ENCODE results near the gene PIEZO1. TPM values are rescaled to one million over a fixed set of nuclear protein-coding genes. Genes with fewer than 3 reads are reported as not detected.

The PIEZO1 gene
- polyA plus RNA-seq, 1 experiment = 139 TPM

DNA sequence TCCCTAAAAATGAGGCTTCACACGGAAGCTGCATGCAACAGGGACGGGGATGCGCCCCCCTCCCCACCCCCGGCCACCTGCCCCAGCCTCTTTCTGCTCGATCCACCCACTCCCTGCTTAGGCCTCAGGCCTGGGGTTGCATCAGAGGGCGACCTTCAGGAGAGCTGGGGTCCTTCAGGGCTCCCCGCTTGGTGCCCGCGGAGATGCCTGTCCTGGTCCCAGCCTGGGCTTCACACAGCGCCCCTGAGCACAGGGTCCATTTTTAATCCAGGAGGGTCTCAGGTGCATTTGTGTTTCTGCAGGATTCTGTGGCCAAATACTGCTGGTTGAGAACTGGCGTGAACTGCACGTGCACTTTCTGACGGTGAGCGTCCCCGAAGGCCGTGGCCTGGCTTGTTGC lies 34.1 kb upstream of the PIEZO1 start:
- no peak for DNase-seq (ENCODE audit: low read depth)
- ChIA-PET POLR2A (no interaction called here), CTCF (interaction anchor here (1.3 to 1.5 kb wide), 2 partner anchors 8 to 348 kb away, joined by 3 read pairs; no protein-coding TSS in a partner anchor)
- TF ChIP-seq CTCF (IDR thresholded peaks at IDR 0.05; ENCODE audit: insufficient read depth, low read depth, low read length) = no peak
- Histone ChIP-seq H3K4me3 (ENCODE audit: low read depth, low read length) (no peak overlapping the region), H3K27me3 (ENCODE audit: control insufficient read depth, insufficient read depth, low read length) (no peaks in the 10 kb centered on the region), H3K36me3 (ENCODE audit: control insufficient read depth, insufficient read depth, low read length) (peaks cover 5% of the 10 kb centered on the region)

DNA sequence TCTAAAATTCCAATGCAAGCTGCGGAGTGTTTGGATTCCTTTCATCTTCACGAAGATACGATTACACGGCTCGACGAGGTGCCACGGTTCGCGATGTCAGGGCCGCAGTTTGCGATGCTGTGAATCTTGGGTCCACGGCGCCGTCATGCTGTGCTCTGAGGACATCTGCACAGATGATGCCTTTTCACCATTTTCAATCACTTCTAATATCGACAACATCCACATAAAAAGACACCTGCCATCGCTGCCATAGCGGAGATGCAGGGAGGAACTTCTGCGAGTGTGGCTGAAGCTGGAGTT lies 33.5 kb upstream of the PIEZO1 start:
- CTCF ChIA-PET = interaction anchor here (1.3 to 1.9 kb wide), 3 partner anchors 9 to 349 kb away, joined by 3 to 9 read pairs (median 3); no protein-coding TSS in a partner anchor

GRCh38 chr16:88817785-88818574 lies 33.0 kb upstream of the PIEZO1 start:
- POLR2A ChIA-PET = no interaction called here
- no peak for DNase-seq (ENCODE audit: low read depth)
- Histone ChIP-seq H3K27me3 (ENCODE audit: control insufficient read depth, insufficient read depth, low read length) (no peaks in the 10 kb centered on the region), H3K4me3 (ENCODE audit: low read depth, low read length) (no peak overlapping the region), H3K36me3 (ENCODE audit: control insufficient read depth, insufficient read depth, low read length) (peaks cover 5% of the 10 kb centered on the region)
- CTCF ChIA-PET = interaction anchor here (1.3 to 1.9 kb wide), 3 partner anchors 9 to 349 kb away, joined by 3 to 9 read pairs (median 3); no protein-coding TSS in a partner anchor
- TF ChIP-seq CTCF (IDR thresholded peaks at IDR 0.05; ENCODE audit: insufficient read depth, low read depth, low read length) = no peak

More for the DNA sequence above, 33.5 kb upstream of the PIEZO1 start:
- POLR2A ChIA-PET = no interaction called here
- Histone ChIP-seq H3K4me3 (ENCODE audit: low read depth, low read length) (no peak overlapping the region), H3K27me3 (ENCODE audit: control insufficient read depth, insufficient read depth, low read length) (no peaks in the 10 kb centered on the region), H3K36me3 (ENCODE audit: control insufficient read depth, insufficient read depth, low read length) (peaks cover 5% of the 10 kb centered on the region)
- no peak for TF ChIP-seq CTCF (IDR thresholded peaks at IDR 0.05; ENCODE audit: insufficient read depth, low read depth, low read length)
- no peak for DNase-seq (ENCODE audit: low read depth)

- ChIA-PET POLR2A (no interaction called here), CTCF (interaction anchor here (1.9 kb wide), 1 partner anchor 41 kb away, joined by 9 read pairs; no protein-coding TSS in a partner anchor)
- Histone ChIP-seq H3K27me3 (ENCODE audit: control insufficient read depth, insufficient read depth, low read length) (no peaks in the 10 kb centered on the region), H3K36me3 (ENCODE audit: control insufficient read depth, insufficient read depth, low read length) (peaks cover 2% of the 10 kb centered on the region), H3K4me3 (ENCODE audit: low read depth, low read length) (no peak overlapping the region)
- TF ChIP-seq CTCF (IDR thresholded peaks at IDR 0.05; ENCODE audit: insufficient read depth, low read depth, low read length) = no peak
- no peak for DNase-seq (ENCODE audit: low read depth)
These were observed 31.9 kb upstream of the PIEZO1 start for GRCh38 chr16:88816736-88817535.

All from BJ (cell line).